Right forelimb (tissue), 1 donor: ENCODE data around the gene ADRA2C.
"Not testable (repeated sequence)": the region's sequence is repeated elsewhere in the genome, so short reads cannot be mapped to it uniquely, and the experiment has no call there.

Experiments used
- DNase-seq: peaks from one replicate; pipeline ENCODE4 v3.0.0-alpha.2; 2018

The ADRA2C gene

GRCh38 chr4:3801521-3801920 is 35.3 kb downstream of the ADRA2C start:
- no peak for DNase-seq

GRCh38 chr4:3801931-3802550 is 35.9 kb downstream of the ADRA2C start:
- DNase-seq, result no peak

GRCh38 chr4:3802571-3803474 is 36.6 kb downstream of the ADRA2C start:
- DNase-seq, result no peak

- no peak for DNase-seq
Measured at GRCh38 chr4:3803475-3803847, 37.3 kb downstream of the ADRA2C start.

GRCh38 chr4:3803946-3804345 is 37.8 kb downstream of the ADRA2C start:
- DNase-seq, result no peak

GRCh38 chr4:3805026-3805425 is 38.8 kb downstream of the ADRA2C start:
- no peak for DNase-seq

GRCh38 chr4:3805731-3806130 is 39.5 kb downstream of the ADRA2C start:
- DNase-seq, result no peak

- no peak for DNase-seq
Measured at GRCh38 chr4:3807311-3807710, 41.1 kb downstream of the ADRA2C start.

GRCh38 chr4:3807822-3808496 is 41.8 kb downstream of the ADRA2C start:
- DNase-seq, result no peak

- no peak for DNase-seq
Measured at GRCh38 chr4:3808597-3808996, 42.4 kb downstream of the ADRA2C start.

GRCh38 chr4:3809028-3809427 is 42.8 kb downstream of the ADRA2C start:
- DNase-seq, result no peak

GRCh38 chr4:3809451-3810110 is 43.4 kb downstream of the ADRA2C start:
- DNase-seq, result no peak

GRCh38 chr4:3810111-3810680 is 44.0 kb downstream of the ADRA2C start:
- DNase-seq, result no peak

GRCh38 chr4:3810796-3811485 is 44.8 kb downstream of the ADRA2C start:
- no peak for DNase-seq

- DNase-seq, result no peak
Measured at GRCh38 chr4:3811621-3812020, 45.4 kb downstream of the ADRA2C start.

GRCh38 chr4:3812211-3812934 is 46.2 kb downstream of the ADRA2C start:
- no peak for DNase-seq

- no peak for DNase-seq
Measured at GRCh38 chr4:3813151-3814052, 47.2 kb downstream of the ADRA2C start.

GRCh38 chr4:3814053-3814570 is 47.9 kb downstream of the ADRA2C start:
- no peak for DNase-seq

- DNase-seq, result not testable (repeated sequence)
Measured at GRCh38 chr4:3814838-3815237, 48.7 kb downstream of the ADRA2C start.

- DNase-seq, result no peak
Measured at GRCh38 chr4:3816256-3816825, 50.2 kb downstream of the ADRA2C start.
